ENCODE data around the gene MAPK10. TPM values are rescaled to one million over a fixed set of nuclear protein-coding genes. Genes with fewer than 3 reads are reported as not detected.

MAPK10 gene
- total RNA-seq, 1 experiment from 2014 or later: 0.44 TPM

DNA sequence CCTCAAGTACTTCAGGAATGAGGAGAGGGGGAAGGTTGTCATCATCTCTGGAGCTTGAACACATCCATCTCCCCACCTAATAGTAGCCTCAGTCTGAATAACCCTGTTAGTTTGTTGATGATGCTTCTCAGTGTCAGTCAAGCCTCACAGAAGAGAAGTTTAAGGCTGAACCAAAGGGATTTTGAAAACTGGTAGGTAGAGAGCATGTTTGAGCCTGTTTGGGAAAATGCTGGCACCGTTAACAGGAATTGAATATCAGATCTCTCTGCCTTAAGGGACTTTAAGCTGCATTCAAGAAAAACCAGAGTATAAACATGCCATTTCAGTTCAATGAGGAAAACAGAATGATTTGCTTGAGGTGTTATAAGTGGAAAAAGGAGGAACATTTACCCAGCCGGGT is 73.1 kb downstream of the MAPK10 start:
- POLR2A ChIA-PET (ENCODE audit: unreplicated experiment): no interaction called here
- no peaks in the 10 kb centered on the region for H3K79me2 ChIP-seq (ENCODE audit: low read length)
- no peaks in the 10 kb centered on the region for H3K4me1 ChIP-seq (ENCODE audit: insufficient read depth, low read length)
- intact Hi-C loops (cut with micrococcal nuclease): no loop called here
- H3K4me3 ChIP-seq (ENCODE audit: low read length): no peak overlapping the region
- H3K9ac ChIP-seq (ENCODE audit: low read length): no peak overlapping the region
- CTCF ChIA-PET: no interaction called here
- no peaks in the 10 kb centered on the region for H3K36me3 ChIP-seq (ENCODE audit: low read depth, low read length)
- no peaks in the 10 kb centered on the region for H3F3A ChIP-seq (ENCODE audit: low read length, unreplicated experiment)
- no peaks in the 10 kb centered on the region for H3K27me3 ChIP-seq (ENCODE audit: low read length)
- H3K9me3 ChIP-seq (ENCODE audit: low read length): no peaks in the 10 kb centered on the region
- H3K27ac ChIP-seq (ENCODE audit: low read length): no peak overlapping the region
- no peak overlapping the region for H2AFZ ChIP-seq (ENCODE audit: low read length)
- no peaks in the 10 kb centered on the region for H3K9me2 ChIP-seq (replicated peaks; ENCODE audit: low read length)
- TF ChIP-seq, protein P1, sequence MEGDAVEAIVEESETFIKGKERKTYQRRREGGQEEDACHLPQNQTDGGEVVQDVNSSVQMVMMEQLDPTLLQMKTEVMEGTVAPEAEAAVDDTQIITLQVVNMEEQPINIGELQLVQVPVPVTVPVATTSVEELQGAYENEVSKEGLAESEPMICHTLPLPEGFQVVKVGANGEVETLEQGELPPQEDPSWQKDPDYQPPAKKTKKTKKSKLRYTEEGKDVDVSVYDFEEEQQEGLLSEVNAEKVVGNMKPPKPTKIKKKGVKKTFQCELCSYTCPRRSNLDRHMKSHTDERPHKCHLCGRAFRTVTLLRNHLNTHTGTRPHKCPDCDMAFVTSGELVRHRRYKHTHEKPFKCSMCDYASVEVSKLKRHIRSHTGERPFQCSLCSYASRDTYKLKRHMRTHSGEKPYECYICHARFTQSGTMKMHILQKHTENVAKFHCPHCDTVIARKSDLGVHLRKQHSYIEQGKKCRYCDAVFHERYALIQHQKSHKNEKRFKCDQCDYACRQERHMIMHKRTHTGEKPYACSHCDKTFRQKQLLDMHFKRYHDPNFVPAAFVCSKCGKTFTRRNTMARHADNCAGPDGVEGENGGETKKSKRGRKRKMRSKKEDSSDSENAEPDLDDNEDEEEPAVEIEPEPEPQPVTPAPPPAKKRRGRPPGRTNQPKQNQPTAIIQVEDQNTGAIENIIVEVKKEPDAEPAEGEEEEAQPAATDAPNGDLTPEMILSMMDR (conservative IDR thresholded peaks at IDR 0.05; ENCODE audit: low read depth, low read length): no peak
- DNase-seq (no peak), ATAC-seq (no peak)
- no peaks in the 10 kb centered on the region for H4K20me1 ChIP-seq (ENCODE audit: low read length)
- H3K4me2 ChIP-seq (ENCODE audit: low read length): no peak overlapping the region
- no TSS peak for BruUV-seq (replicated peaks)

DNA sequence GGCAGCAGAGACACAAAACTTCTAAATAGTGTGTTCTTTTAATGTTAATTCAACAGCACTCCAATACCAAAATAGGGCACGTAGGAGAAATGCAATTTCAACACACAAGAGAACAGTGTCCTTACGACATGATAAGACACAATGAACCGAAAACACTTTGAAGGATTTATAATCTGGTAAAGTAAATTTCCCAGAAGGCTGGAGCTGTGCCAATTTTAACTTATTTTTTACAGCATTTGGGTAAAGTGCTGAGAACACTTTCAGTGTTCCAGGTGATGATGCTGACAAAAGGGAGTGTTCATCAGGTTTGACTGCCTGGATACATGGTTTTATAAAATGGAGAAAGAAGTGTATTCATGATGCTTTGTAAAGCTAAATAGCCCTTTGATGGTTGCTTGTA is 76.5 kb downstream of the MAPK10 start:
- no peak for DNase-seq
- Histone ChIP-seq H3K4me1 (ENCODE audit: insufficient read depth, low read length) (no peaks in the 10 kb centered on the region), H3K27ac (ENCODE audit: low read length) (no peak overlapping the region), H3K9me2 (replicated peaks; ENCODE audit: low read length) (no peaks in the 10 kb centered on the region), H3K4me2 (ENCODE audit: low read length) (no peak overlapping the region), H3K36me3 (ENCODE audit: low read depth, low read length) (no peaks in the 10 kb centered on the region), H3K9ac (ENCODE audit: low read length) (no peak overlapping the region), H3K27me3 (ENCODE audit: low read length) (no peaks in the 10 kb centered on the region), H3K9me3 (ENCODE audit: low read length) (no peaks in the 10 kb centered on the region), H2AFZ (ENCODE audit: low read length) (no peak overlapping the region), H3K4me3 (ENCODE audit: low read length) (no peak overlapping the region), H4K20me1 (ENCODE audit: low read length) (no peaks in the 10 kb centered on the region), H3F3A (ENCODE audit: low read length, unreplicated experiment) (no peaks in the 10 kb centered on the region), H3K79me2 (ENCODE audit: low read length) (no peaks in the 10 kb centered on the region)
- no peak for ATAC-seq
- BruUV-seq (replicated peaks): no TSS peak
- ChIA-PET POLR2A (ENCODE audit: unreplicated experiment) (no interaction called here), CTCF (no interaction called here)
- TF ChIP-seq, protein P1 (conservative IDR thresholded peaks at IDR 0.05; ENCODE audit: low read depth, low read length): no peak
- no peak for TF ChIP-seq EZH2phosphoT487 (IDR thresholded peaks at IDR 0.05; ENCODE audit: borderline replicate concordance, low read length)
- no peak for TF ChIP-seq EZH2 (IDR thresholded peaks at IDR 0.05; ENCODE audit: low read length, unreplicated experiment)
- intact Hi-C loops (cut with micrococcal nuclease): no loop called here

DNA sequence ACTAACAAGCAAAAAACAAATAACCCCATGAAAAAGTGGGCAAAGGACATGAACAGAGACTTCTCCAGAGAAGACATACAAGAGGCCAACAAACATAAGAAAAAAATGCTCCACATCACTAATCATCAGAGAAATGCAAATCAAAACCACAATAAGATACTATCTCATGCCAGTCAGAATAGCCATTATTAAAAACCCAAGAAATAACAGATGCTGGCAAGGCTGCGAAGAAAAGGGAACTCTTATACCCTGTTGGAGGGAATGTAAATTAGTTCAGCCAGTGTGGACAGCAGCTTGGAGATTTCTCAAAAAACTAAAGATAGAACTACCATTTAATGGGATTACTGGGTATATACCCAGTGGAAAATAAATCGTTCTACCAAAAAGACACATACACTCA is 79.6 kb downstream of the MAPK10 start:
- no peak overlapping the region for H3K9ac ChIP-seq (ENCODE audit: low read length)
- H3K36me3 ChIP-seq (ENCODE audit: low read depth, low read length): no peaks in the 10 kb centered on the region
- no peak overlapping the region for H3K27ac ChIP-seq (ENCODE audit: low read length)
- no peaks in the 10 kb centered on the region for H3F3A ChIP-seq (ENCODE audit: low read length, unreplicated experiment)
- no TSS peak for BruUV-seq (replicated peaks)
- H3K9me2 ChIP-seq (replicated peaks; ENCODE audit: low read length): no peaks in the 10 kb centered on the region
- no peaks in the 10 kb centered on the region for H3K79me2 ChIP-seq (ENCODE audit: low read length)
- H3K4me1 ChIP-seq (ENCODE audit: insufficient read depth, low read length): no peaks in the 10 kb centered on the region; the same call in 1 of the 2 replicates
- ChIA-PET POLR2A (ENCODE audit: unreplicated experiment) (no interaction called here), CTCF (no interaction called here)
- H3K27me3 ChIP-seq (ENCODE audit: low read length): no peaks in the 10 kb centered on the region
- H3K4me3 ChIP-seq (ENCODE audit: low read length): no peak overlapping the region
- intact Hi-C loops (cut with micrococcal nuclease): no loop called here
- no peak for TF ChIP-seq EZH2phosphoT487 (IDR thresholded peaks at IDR 0.05; ENCODE audit: borderline replicate concordance, low read length)
- H2AFZ ChIP-seq (ENCODE audit: low read length): no peak overlapping the region
- no peaks in the 10 kb centered on the region for H3K9me3 ChIP-seq (ENCODE audit: low read length)
- no peaks in the 10 kb centered on the region for H4K20me1 ChIP-seq (ENCODE audit: low read length)
- ATAC-seq: no peak
- H3K4me2 ChIP-seq (ENCODE audit: low read length): no peak overlapping the region
- no peak for DNase-seq

All from PC-3 (cell line).